Stimulated activated CD4-positive, alpha-beta T cell treated with anti-CD3 and anti-CD28 coated beads, Interleukin-4, amount 100 ng/mL, for 1 hour (primary cell): ENCODE data around the gene MAT2A.
"Not testable (repeated sequence)": the region's sequence is repeated elsewhere in the genome, so short reads cannot be mapped to it uniquely, and the experiment has no call there.

ENCODE experiments used
- DNase-seq: peaks from one replicate; pipeline ENCODE4 v3.0.0-alpha.2; 2020

The MAT2A gene

GRCh38 chr2:85524336-85524908 lies 14.5 kb upstream of the MAT2A start:
- no peak for DNase-seq

GRCh38 chr2:85525029-85525428 lies 13.9 kb upstream of the MAT2A start:
- DNase-seq, result no peak

GRCh38 chr2:85525567-85525966 lies 13.4 kb upstream of the MAT2A start:
- no peak for DNase-seq

- no peak for DNase-seq
Measured at GRCh38 chr2:85527787-85528186, 11.2 kb upstream of the MAT2A start.

- DNase-seq, result no peak
Measured at GRCh38 chr2:85528355-85528754, 10.6 kb upstream of the MAT2A start.

- no peak for DNase-seq
Measured at GRCh38 chr2:85529809-85530208, 9.2 kb upstream of the MAT2A start.

GRCh38 chr2:85531589-85531988 lies 7.4 kb upstream of the MAT2A start:
- no peak for DNase-seq

GRCh38 chr2:85534099-85534498 lies 4.9 kb upstream of the MAT2A start:
- DNase-seq, result no peak

- DNase-seq, result no peak
Measured at GRCh38 chr2:85534881-85535280, 4.1 kb upstream of the MAT2A start.

GRCh38 chr2:85536479-85536878 lies 2.5 kb upstream of the MAT2A start:
- DNase-seq, result no peak

GRCh38 chr2:85537600-85538506 lies 1.1 kb upstream of the MAT2A start:
- DNase-seq, result peak; percentile 41

GRCh38 chr2:85539361-85540132 lies 579 bp downstream of the MAT2A start:
- DNase-seq, result peak; percentile 80

GRCh38 chr2:85540133-85540648 lies 1.2 kb downstream of the MAT2A start:
- no peak for DNase-seq

- DNase-seq, result no peak
Measured at GRCh38 chr2:85541262-85541661, 2.3 kb downstream of the MAT2A start.

GRCh38 chr2:85541753-85542457 lies 2.9 kb downstream of the MAT2A start:
- no peak for DNase-seq

GRCh38 chr2:85542777-85543176 lies 3.8 kb downstream of the MAT2A start:
- no peak for DNase-seq

GRCh38 chr2:85544254-85544691 lies 5.3 kb downstream of the MAT2A start:
- DNase-seq, result not testable (repeated sequence)

GRCh38 chr2:85544915-85545779 lies 6.2 kb downstream of the MAT2A start:
- not testable (repeated sequence) for DNase-seq

GRCh38 chr2:85545780-85546240 lies 6.8 kb downstream of the MAT2A start:
- DNase-seq, result no peak

GRCh38 chr2:85547089-85547858 lies 8.3 kb downstream of the MAT2A start:
- no peak for DNase-seq
